HEK293 (cell line): Measurements from ENCODE around the gene LHFPL6.

ENCODE experiments used
- KLF1 ChIP-seq: fragments of 450-650 bp; formaldehyde crosslinking; IDR thresholded peaks from 2 replicates; pipeline ENCODE4 v1.5.1; 2016; ENCODE audit warnings: missing biosample characterization, missing genetic modification characterization
- SCRT1 ChIP-seq: fragments of 450-650 bp; formaldehyde crosslinking; IDR thresholded peaks from 2 replicates; pipeline ENCODE4 v1.5.1; 2016; ENCODE audit warnings: missing biosample characterization, missing genetic modification characterization, borderline replicate concordance
- ZNF132 ChIP-seq: fragments of 450-650 bp; formaldehyde crosslinking; IDR thresholded peaks from 2 replicates; pipeline ENCODE4 v1.5.1; 2017; ENCODE audit warnings: missing biosample characterization, missing genetic modification characterization, borderline replicate concordance
- ZNF175 ChIP-seq: fragments of 450-650 bp; formaldehyde crosslinking; IDR thresholded peaks from 2 replicates; pipeline ENCODE4 v1.5.1; 2016; ENCODE audit warnings: missing biosample characterization, missing genetic modification characterization
- ZNF416 ChIP-seq: fragments of 450-650 bp; formaldehyde crosslinking; IDR thresholded peaks from 2 replicates; pipeline ENCODE4 v1.5.1; 2016; ENCODE audit warnings: missing biosample characterization, missing genetic modification characterization
- ZNF701 ChIP-seq: fragments of 450-650 bp; formaldehyde crosslinking; IDR thresholded peaks from 2 replicates; pipeline ENCODE4 v1.5.1; 2016; ENCODE audit warnings: missing biosample characterization, missing genetic modification characterization
- TF ChIP-seq, protein P1 (sequence below): fragments of 450-650 bp; formaldehyde crosslinking; IDR thresholded peaks from 2 replicates; pipeline ENCODE4 v1.5.1; 2016; ENCODE audit warnings: missing biosample characterization, missing genetic modification characterization
- TF ChIP-seq, protein P2 (sequence below): fragments of 450-650 bp; formaldehyde crosslinking; conservative IDR thresholded peaks from 2 replicates; pipeline ENCODE4 v1.5.1; 2016; ENCODE audit warnings: low read depth, missing biosample characterization, missing genetic modification characterization

DNA sequence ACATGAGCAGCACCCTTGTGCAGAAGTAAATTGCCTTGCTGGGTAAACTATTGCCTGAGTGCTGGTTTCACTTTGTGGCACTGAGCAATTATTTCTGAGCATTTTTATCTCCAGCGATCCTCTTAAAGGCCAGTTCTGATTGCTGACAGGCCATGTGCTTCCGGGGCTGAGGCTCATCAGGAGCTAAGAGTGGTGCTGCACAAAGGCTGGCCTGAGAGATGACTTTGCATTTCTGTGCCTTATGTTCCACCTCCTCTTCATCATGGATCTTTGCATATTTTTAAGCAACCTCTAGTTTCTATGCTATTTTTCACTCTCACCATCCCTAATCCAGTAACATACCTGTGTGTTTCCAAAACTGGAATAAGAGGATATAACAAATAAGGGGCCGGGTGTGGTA is 34.9 kb upstream of the LHFPL6 start:
- TF ChIP-seq, protein P1, sequence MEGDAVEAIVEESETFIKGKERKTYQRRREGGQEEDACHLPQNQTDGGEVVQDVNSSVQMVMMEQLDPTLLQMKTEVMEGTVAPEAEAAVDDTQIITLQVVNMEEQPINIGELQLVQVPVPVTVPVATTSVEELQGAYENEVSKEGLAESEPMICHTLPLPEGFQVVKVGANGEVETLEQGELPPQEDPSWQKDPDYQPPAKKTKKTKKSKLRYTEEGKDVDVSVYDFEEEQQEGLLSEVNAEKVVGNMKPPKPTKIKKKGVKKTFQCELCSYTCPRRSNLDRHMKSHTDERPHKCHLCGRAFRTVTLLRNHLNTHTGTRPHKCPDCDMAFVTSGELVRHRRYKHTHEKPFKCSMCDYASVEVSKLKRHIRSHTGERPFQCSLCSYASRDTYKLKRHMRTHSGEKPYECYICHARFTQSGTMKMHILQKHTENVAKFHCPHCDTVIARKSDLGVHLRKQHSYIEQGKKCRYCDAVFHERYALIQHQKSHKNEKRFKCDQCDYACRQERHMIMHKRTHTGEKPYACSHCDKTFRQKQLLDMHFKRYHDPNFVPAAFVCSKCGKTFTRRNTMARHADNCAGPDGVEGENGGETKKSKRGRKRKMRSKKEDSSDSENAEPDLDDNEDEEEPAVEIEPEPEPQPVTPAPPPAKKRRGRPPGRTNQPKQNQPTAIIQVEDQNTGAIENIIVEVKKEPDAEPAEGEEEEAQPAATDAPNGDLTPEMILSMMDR, result no peak
- TF ChIP-seq, protein P2, sequence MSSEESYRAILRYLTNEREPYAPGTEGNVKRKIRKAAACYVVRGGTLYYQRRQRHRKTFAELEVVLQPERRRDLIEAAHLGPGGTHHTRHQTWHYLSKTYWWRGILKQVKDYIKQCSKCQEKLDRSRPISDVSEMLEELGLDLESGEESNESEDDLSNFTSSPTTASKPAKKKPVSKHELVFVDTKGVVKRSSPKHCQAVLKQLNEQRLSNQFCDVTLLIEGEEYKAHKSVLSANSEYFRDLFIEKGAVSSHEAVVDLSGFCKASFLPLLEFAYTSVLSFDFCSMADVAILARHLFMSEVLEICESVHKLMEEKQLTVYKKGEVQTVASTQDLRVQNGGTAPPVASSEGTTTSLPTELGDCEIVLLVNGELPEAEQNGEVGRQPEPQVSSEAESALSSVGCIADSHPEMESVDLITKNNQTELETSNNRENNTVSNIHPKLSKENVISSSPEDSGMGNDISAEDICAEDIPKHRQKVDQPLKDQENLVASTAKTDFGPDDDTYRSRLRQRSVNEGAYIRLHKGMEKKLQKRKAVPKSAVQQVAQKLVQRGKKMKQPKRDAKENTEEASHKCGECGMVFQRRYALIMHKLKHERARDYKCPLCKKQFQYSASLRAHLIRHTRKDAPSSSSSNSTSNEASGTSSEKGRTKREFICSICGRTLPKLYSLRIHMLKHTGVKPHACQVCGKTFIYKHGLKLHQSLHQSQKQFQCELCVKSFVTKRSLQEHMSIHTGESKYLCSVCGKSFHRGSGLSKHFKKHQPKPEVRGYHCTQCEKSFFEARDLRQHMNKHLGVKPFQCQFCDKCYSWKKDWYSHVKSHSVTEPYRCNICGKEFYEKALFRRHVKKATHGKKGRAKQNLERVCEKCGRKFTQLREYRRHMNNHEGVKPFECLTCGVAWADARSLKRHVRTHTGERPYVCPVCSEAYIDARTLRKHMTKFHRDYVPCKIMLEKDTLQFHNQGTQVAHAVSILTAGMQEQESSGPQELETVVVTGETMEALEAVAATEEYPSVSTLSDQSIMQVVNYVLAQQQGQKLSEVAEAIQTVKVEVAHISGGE, result no peak
- TF ChIP-seq ZNF701 (tag by site-specific recombination) (no peak), KLF1 (no peak), ZNF132 (tag by site-specific recombination) (no peak), ZNF416 (tag by site-specific recombination) (no peak), ZNF175 (tag by site-specific recombination) (no peak), SCRT1 (tag by site-specific recombination) (no peak)
